Liver (tissue), 3 donors: ENCODE data around the gene EPPIN.

Source experiments
- GABPA ChIP-seq, 2 donors: IDR thresholded peaks in 1 of 2; conservative IDR thresholded peaks in 1 of 2; 2 replicates each; pipeline ENCODE4 v1.6.1; 2016; ENCODE audit warnings: antibody characterized with exemption in 2 of 2, mild to moderate bottlenecking in 1 of 2, moderate library complexity in 1 of 2
- RXRA ChIP-seq, 2 donors: IDR thresholded peaks; 2 replicates each; pipeline ENCODE4 v1.6.1; 2017 to 2018; ENCODE audit warnings: antibody characterized with exemption in 2 of 2, mild to moderate bottlenecking in 1 of 2
- SP1 ChIP-seq: IDR thresholded peaks from 2 replicates; pipeline ENCODE4 v1.6.1; 2018; ENCODE audit warnings: antibody characterized with exemption, mild to moderate bottlenecking
- TAF1 ChIP-seq: conservative IDR thresholded peaks from 2 replicates; pipeline ENCODE4 v1.6.1; 2016; ENCODE audit warnings: antibody characterized with exemption, mild to moderate bottlenecking
- YY1 ChIP-seq: IDR thresholded peaks from 2 replicates; pipeline ENCODE4 v1.6.1; 2016; ENCODE audit warnings: antibody characterized with exemption, mild to moderate bottlenecking
- TF ChIP-seq, protein P1 (sequence below): IDR thresholded peaks from 2 replicates; pipeline ENCODE4 v1.6.1; 2016; ENCODE audit warnings: antibody characterized with exemption
- TF ChIP-seq, protein P2 (sequence below): fragments of 150-350 bp; IDR thresholded peaks from 2 replicates; pipeline ENCODE4 v1.5.1; 2017; ENCODE audit warnings: improper control_type of control experiment, low read depth, low read length; ENCODE audit not compliant: missing input control
- TF ChIP-seq, protein P3 (sequence below): IDR thresholded peaks from 2 replicates; pipeline ENCODE4 v1.6.1; 2016; ENCODE audit warnings: antibody characterized with exemption
- donor health status: healthy.
- donor health status: healthy.

DNA sequence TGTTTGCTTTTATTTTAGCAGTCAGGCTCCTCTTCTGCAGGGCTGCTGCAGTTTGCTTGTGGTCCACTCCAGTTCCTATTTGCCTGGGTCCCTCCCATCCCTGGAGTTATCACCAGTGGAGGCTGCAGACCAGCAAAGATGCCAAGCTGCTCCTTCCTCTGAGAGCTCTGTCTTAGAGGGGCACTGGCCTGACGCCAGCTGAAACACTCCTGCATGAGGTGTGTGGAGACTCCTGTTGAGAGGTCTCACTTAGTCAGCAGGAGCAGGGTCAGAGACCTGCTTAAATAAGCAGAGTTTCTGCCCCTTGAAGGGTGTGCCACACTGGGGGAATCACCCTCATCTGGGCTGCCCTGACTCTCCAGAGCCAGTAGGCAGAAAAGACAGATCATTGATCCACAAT, 48.0 kb upstream of the EPPIN start:
- TF ChIP-seq YY1, result no peak
- TF ChIP-seq TAF1, result no peak
- no peak for TF ChIP-seq GABPA (IDR thresholded peaks at IDR 0.05 in 1 of 2, conservative IDR thresholded peaks at IDR 0.05 in 1 of 2)
- TF ChIP-seq, protein P1, sequence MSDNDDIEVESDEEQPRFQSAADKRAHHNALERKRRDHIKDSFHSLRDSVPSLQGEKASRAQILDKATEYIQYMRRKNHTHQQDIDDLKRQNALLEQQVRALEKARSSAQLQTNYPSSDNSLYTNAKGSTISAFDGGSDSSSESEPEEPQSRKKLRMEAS, result no peak
- TF ChIP-seq, protein P2, sequence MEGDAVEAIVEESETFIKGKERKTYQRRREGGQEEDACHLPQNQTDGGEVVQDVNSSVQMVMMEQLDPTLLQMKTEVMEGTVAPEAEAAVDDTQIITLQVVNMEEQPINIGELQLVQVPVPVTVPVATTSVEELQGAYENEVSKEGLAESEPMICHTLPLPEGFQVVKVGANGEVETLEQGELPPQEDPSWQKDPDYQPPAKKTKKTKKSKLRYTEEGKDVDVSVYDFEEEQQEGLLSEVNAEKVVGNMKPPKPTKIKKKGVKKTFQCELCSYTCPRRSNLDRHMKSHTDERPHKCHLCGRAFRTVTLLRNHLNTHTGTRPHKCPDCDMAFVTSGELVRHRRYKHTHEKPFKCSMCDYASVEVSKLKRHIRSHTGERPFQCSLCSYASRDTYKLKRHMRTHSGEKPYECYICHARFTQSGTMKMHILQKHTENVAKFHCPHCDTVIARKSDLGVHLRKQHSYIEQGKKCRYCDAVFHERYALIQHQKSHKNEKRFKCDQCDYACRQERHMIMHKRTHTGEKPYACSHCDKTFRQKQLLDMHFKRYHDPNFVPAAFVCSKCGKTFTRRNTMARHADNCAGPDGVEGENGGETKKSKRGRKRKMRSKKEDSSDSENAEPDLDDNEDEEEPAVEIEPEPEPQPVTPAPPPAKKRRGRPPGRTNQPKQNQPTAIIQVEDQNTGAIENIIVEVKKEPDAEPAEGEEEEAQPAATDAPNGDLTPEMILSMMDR, result no peak
- no peak for TF ChIP-seq SP1
- no peak for TF ChIP-seq RXRA (IDR thresholded peaks at IDR 0.05)
- TF ChIP-seq, protein P3, sequence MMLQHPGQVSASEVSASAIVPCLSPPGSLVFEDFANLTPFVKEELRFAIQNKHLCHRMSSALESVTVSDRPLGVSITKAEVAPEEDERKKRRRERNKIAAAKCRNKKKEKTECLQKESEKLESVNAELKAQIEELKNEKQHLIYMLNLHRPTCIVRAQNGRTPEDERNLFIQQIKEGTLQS, result no peak
